MCF 10A (cell line): ENCODE measurements around the gene CNN2. TPM values are rescaled to one million over a fixed set of nuclear protein-coding genes. Genes with fewer than 3 reads are reported as not detected.

Experiments
- BruUV-seq: library from RNA; stranded (reverse); fragments of 400-500 nt; replicated peaks from 2 replicates; lab custom pipeline; 2021; lab: Mats Ljungman, UMichigan
- CTCF ChIA-PET: fragments of 300-600 bp; sonication (Branson Sonifier 250); formaldehyde crosslinking; extraction: SDS; loops from one replicate; lab custom pipeline; 2021; ENCODE audit warnings: antibody characterized with exemption, inconsistent platforms; lab: Yijun Ruan, JAX
- POLR2A ChIA-PET: fragments of 300-600, 350-650 bp; sonication (Branson Sonifier 250); formaldehyde crosslinking; extraction: SDS; loops from one replicate; lab custom pipeline; 2020; ENCODE audit warnings: antibody characterized with exemption, inconsistent platforms; lab: Yijun Ruan, JAX
- DNase-seq: peaks from one replicate; pipeline ENCODE4 v3.0.0-alpha.2; 2018; ENCODE audit not compliant: unreplicated experiment
- H3K27ac Mint-ChIP-seq: one replicate; pipeline ENCODE4 v1.8.0; 2022; ENCODE audit warnings: mild to moderate bottlenecking, low read depth, mixed read lengths; ENCODE audit not compliant: unreplicated experiment
- H3K27me3 Mint-ChIP-seq: one replicate; pipeline ENCODE4 v1.8.0; 2022; ENCODE audit warnings: mixed read lengths; ENCODE audit not compliant: insufficient read depth, unreplicated experiment
- H3K36me3 Mint-ChIP-seq: one replicate; pipeline ENCODE4 v1.8.0; 2022; ENCODE audit warnings: mild to moderate bottlenecking, moderate library complexity, mixed read lengths; ENCODE audit not compliant: insufficient read depth, unreplicated experiment
- H3K4me1 Mint-ChIP-seq: one replicate; pipeline ENCODE4 v1.8.0; 2022; ENCODE audit warnings: mixed read lengths; ENCODE audit not compliant: insufficient read depth, unreplicated experiment
- H3K4me3 Mint-ChIP-seq: one replicate; pipeline ENCODE4 v1.8.0; 2022; ENCODE audit warnings: mild to moderate bottlenecking, moderate library complexity, mixed read lengths; ENCODE audit not compliant: unreplicated experiment
- H3K9me3 Mint-ChIP-seq: one replicate; pipeline ENCODE4 v1.8.0; 2022; ENCODE audit warnings: mixed read lengths; ENCODE audit not compliant: unreplicated experiment
- CTCF ChIP-seq: fragments of 200-600 bp; IDR thresholded peaks from one replicate; pipeline ENCODE4 v1.8.0; 2022; ENCODE audit warnings: antibody characterized with exemption, mild to moderate bottlenecking; ENCODE audit not compliant: unreplicated experiment
- intact Hi-C: fragments of 100-400 bp; cut with micrococcal nuclease; formaldehyde crosslinking; loops from 2 replicates; pipeline ENCODE4 v1.14.1; 2022
- total RNA-seq: library from RNA; stranded (reverse); gene quantifications from 2 replicates; pipeline ENCODE4 v1.2.3, GENCODE V29; 2022

CNN2 gene
- total RNA-seq, 1 experiment from 2014 or later = 166 TPM

GRCh38 chr19:1070931-1071791 lies 44.8 kb downstream of the CNN2 start:
- BruUV-seq = no TSS peak
- TF ChIP-seq CTCF = no peak
- no peak overlapping the region for H3K27ac Mint-ChIP-seq
- peaks cover 16% of the 10 kb centered on the region for H3K4me1 Mint-ChIP-seq
- intact Hi-C loops = no loop called here
- ChIA-PET CTCF (interaction anchor here (0.6 to 1.1 kb wide), 2 partner anchors 14 to 185 kb away, joined by 3 to 4 read pairs; no protein-coding TSS in a partner anchor), POLR2A (no interaction called here)
- no peak for DNase-seq
- peaks cover 6% of the 10 kb centered on the region for H3K36me3 Mint-ChIP-seq
- no peaks in the 10 kb centered on the region for H3K9me3 Mint-ChIP-seq
- H3K27me3 Mint-ChIP-seq = no peaks in the 10 kb centered on the region
- no peak overlapping the region for H3K4me3 Mint-ChIP-seq

GRCh38 chr19:1072371-1073015 lies 46.1 kb downstream of the CNN2 start:
- H3K36me3 Mint-ChIP-seq = peaks cover 6% of the 10 kb centered on the region
- no peak for TF ChIP-seq CTCF
- no peaks in the 10 kb centered on the region for H3K27me3 Mint-ChIP-seq
- no peak for DNase-seq
- no peak overlapping the region for H3K27ac Mint-ChIP-seq
- H3K4me3 Mint-ChIP-seq = no peak overlapping the region
- peaks cover 15% of the 10 kb centered on the region for H3K4me1 Mint-ChIP-seq
- BruUV-seq = no TSS peak
- ChIA-PET POLR2A (interaction anchor here (0.8 to 1.1 kb wide), 2 partner anchors 22 kb away, joined by 3 to 5 read pairs; no protein-coding TSS in a partner anchor), CTCF (interaction anchor here (0.6 to 1.5 kb wide), 4 partner anchors 8 to 1191 kb away, joined by 3 to 6 read pairs (median 4); no protein-coding TSS in a partner anchor)
- intact Hi-C loops = no loop called here
- no peaks in the 10 kb centered on the region for H3K9me3 Mint-ChIP-seq

GRCh38 chr19:1073063-1073955 lies 46.9 kb downstream of the CNN2 start:
- no peaks in the 10 kb centered on the region for H3K9me3 Mint-ChIP-seq
- ChIA-PET POLR2A (interaction anchor here (1.1 to 4.2 kb wide), 2 partner anchors 8 to 21 kb away, joined by 5 to 20 read pairs; no protein-coding TSS in a partner anchor), CTCF (interaction anchor here (0.9 to 1.5 kb wide), 2 partner anchors 9 to 16 kb away, joined by 3 to 6 read pairs; no protein-coding TSS in a partner anchor)
- no peak for DNase-seq
- no peaks in the 10 kb centered on the region for H3K27me3 Mint-ChIP-seq
- no peak overlapping the region for H3K27ac Mint-ChIP-seq
- BruUV-seq = no TSS peak
- intact Hi-C loops = no loop called here
- TF ChIP-seq CTCF = no peak
- H3K36me3 Mint-ChIP-seq = peaks cover 6% of the 10 kb centered on the region
- H3K4me3 Mint-ChIP-seq = no peak overlapping the region
- H3K4me1 Mint-ChIP-seq = peaks cover 15% of the 10 kb centered on the region
